Sigmoid colon (tissue), 4 donors: ENCODE results near the gene PLPP1.

Experiments
- POLR2A ChIP-seq, 2 donors: fragments of 450-650 bp; IDR thresholded peaks; one replicate each; pipeline ENCODE4 v1.6.1; 2016; ENCODE audit warnings: antibody characterized with exemption in 2 of 2, mild to moderate bottlenecking in 2 of 2, moderate library complexity in 2 of 2
- POLR2AphosphoS5 ChIP-seq, 4 donors: sonication (generic); formaldehyde crosslinking; IDR thresholded peaks; one replicate each; pipeline ENCODE4 v1.6.1; 2017; ENCODE audit warnings: antibody characterized with exemption in 4 of 4
- TF ChIP-seq, protein P1 (sequence below), 4 experiments: fragments of 450-650 bp in 3 of 4; fragments of 200-600 bp in 1 of 4; IDR thresholded peaks; one replicate each; pipeline ENCODE4 v1.5.1; 2016 to 2019; ENCODE audit warnings: antibody characterized with exemption in 4 of 4, mild to moderate bottlenecking in 3 of 4, moderate library complexity in 2 of 4

DNA sequence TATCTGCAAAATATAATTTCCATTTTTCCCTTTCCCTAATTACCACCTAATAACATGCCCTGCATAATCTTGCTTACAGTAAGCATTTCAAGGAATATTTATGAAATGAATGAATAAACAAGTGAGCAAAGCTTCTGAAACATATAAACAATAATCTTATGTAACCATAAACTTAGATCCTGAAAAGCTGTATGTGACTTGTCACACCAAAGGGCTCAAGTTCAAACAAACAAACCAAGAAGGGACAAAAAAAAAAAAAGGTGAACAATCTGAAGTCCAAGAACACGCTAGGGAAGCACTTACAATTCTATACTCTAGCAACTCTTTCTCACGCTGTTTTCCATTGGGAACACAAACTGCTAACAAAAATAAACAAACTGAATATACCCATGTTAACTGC lies 36.3 kb downstream of the PLPP1 start:
- no peak for TF ChIP-seq POLR2A (IDR thresholded peaks at IDR 0.05)
- TF ChIP-seq, protein P1, sequence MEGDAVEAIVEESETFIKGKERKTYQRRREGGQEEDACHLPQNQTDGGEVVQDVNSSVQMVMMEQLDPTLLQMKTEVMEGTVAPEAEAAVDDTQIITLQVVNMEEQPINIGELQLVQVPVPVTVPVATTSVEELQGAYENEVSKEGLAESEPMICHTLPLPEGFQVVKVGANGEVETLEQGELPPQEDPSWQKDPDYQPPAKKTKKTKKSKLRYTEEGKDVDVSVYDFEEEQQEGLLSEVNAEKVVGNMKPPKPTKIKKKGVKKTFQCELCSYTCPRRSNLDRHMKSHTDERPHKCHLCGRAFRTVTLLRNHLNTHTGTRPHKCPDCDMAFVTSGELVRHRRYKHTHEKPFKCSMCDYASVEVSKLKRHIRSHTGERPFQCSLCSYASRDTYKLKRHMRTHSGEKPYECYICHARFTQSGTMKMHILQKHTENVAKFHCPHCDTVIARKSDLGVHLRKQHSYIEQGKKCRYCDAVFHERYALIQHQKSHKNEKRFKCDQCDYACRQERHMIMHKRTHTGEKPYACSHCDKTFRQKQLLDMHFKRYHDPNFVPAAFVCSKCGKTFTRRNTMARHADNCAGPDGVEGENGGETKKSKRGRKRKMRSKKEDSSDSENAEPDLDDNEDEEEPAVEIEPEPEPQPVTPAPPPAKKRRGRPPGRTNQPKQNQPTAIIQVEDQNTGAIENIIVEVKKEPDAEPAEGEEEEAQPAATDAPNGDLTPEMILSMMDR (IDR thresholded peaks at IDR 0.05) = no peak
- no peak for TF ChIP-seq POLR2AphosphoS5 (IDR thresholded peaks at IDR 0.05)
